Panc1 (cell line): ENCODE data around the gene MRPL43.

Experiments used
- POLR2AphosphoS5 ChIP-seq: IDR thresholded peaks from 2 replicates; pipeline ENCODE4 v1.6.1; 2012; ENCODE audit warnings: mild to moderate bottlenecking, low read depth, low read length, moderate library complexity
- REST ChIP-seq, 2 experiments: IDR thresholded peaks; 2 replicates each; pipeline ENCODE4 v1.6.1; 2011 to 2012; ENCODE audit warnings: low read depth in 2 of 2, control low read depth in 1 of 2, low read length in 1 of 2, mild to moderate bottlenecking in 1 of 2, moderate library complexity in 1 of 2; ENCODE audit not compliant: insufficient read depth in 1 of 2
- TF ChIP-seq, protein P1 (sequence below): fragments of 450-650 bp; IDR thresholded peaks from 2 replicates; pipeline ENCODE4 v1.5.1; 2017; ENCODE audit warnings: mild to moderate bottlenecking

- TF ChIP-seq, protein P1, sequence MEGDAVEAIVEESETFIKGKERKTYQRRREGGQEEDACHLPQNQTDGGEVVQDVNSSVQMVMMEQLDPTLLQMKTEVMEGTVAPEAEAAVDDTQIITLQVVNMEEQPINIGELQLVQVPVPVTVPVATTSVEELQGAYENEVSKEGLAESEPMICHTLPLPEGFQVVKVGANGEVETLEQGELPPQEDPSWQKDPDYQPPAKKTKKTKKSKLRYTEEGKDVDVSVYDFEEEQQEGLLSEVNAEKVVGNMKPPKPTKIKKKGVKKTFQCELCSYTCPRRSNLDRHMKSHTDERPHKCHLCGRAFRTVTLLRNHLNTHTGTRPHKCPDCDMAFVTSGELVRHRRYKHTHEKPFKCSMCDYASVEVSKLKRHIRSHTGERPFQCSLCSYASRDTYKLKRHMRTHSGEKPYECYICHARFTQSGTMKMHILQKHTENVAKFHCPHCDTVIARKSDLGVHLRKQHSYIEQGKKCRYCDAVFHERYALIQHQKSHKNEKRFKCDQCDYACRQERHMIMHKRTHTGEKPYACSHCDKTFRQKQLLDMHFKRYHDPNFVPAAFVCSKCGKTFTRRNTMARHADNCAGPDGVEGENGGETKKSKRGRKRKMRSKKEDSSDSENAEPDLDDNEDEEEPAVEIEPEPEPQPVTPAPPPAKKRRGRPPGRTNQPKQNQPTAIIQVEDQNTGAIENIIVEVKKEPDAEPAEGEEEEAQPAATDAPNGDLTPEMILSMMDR: no peak
- TF ChIP-seq REST (IDR thresholded peaks at IDR 0.05; ENCODE audit: insufficient read depth in 1 of 2, low read depth in 2 of 2, low read length in 1 of 2): no peak
- TF ChIP-seq POLR2AphosphoS5: no peak
Measured at GRCh38 chr10:100972115-100972903, 15.0 kb downstream of the MRPL43 start.
